HEK293T (cell line): ENCODE data around the gene CBX5.
A peak's percentile ranks its signal among the peaks of the same experiment; 100 is the strongest.

ENCODE experiments used
- CTCF ChIA-PET: fragments of 350-600 bp; formaldehyde crosslinking; extraction: SDS; loops from one replicate; lab custom pipeline; 2021; ENCODE audit warnings: antibody characterized with exemption, inconsistent platforms; lab: Yijun Ruan, JAX
- POLR2A ChIA-PET: fragments of 350-600 bp; formaldehyde crosslinking; extraction: SDS; loops from one replicate; lab custom pipeline; 2020; ENCODE audit warnings: antibody characterized with exemption, inconsistent platforms; lab: Yijun Ruan, JAX
- DNase-seq: peaks from one replicate; pipeline ENCODE4 v3.0.0; 2012; ENCODE audit warnings: mixed read lengths; ENCODE audit errors: extremely low spot score
- ARNT ChIP-seq: fragments of 450-650 bp; IDR thresholded peaks from 2 replicates; pipeline ENCODE4 v1.6.1; 2017; ENCODE audit warnings: mild to moderate bottlenecking
- BHLHE40 ChIP-seq: fragments of 450-650 bp; IDR thresholded peaks from 2 replicates; pipeline ENCODE4 v1.6.1; 2016; ENCODE audit warnings: mild to moderate bottlenecking, moderate library complexity, borderline replicate concordance
- CTBP1 ChIP-seq: fragments of 450-650 bp; IDR thresholded peaks from 2 replicates; pipeline ENCODE4 v1.6.1; 2016; ENCODE audit warnings: borderline replicate concordance
- ELF4 ChIP-seq: fragments of 450-650 bp; IDR thresholded peaks from 2 replicates; pipeline ENCODE4 v1.6.1; 2017; ENCODE audit warnings: antibody characterized with exemption
- FOXA1 ChIP-seq: fragments of 450-650 bp; IDR thresholded peaks from 2 replicates; pipeline ENCODE4 v1.6.1; 2016; ENCODE audit warnings: mild to moderate bottlenecking
- FOXK2 ChIP-seq: fragments of 450-650 bp; IDR thresholded peaks from 2 replicates; pipeline ENCODE4 v1.6.1; 2016; ENCODE audit warnings: mild to moderate bottlenecking
- FOXM1 ChIP-seq: fragments of 450-650 bp; IDR thresholded peaks from 2 replicates; pipeline ENCODE4 v1.6.1; 2017; ENCODE audit warnings: mild to moderate bottlenecking, borderline replicate concordance
- HDGF ChIP-seq: fragments of 450-650 bp; IDR thresholded peaks from 2 replicates; pipeline ENCODE4 v1.6.1; 2017; ENCODE audit warnings: antibody characterized with exemption, borderline replicate concordance
- L3MBTL2 ChIP-seq: fragments of 450-650 bp; conservative IDR thresholded peaks from 2 replicates; pipeline ENCODE4 v1.6.1; 2016; ENCODE audit warnings: mild to moderate bottlenecking
- LEF1 ChIP-seq: fragments of 450-650 bp; IDR thresholded peaks from 2 replicates; pipeline ENCODE4 v1.6.1; 2017; ENCODE audit warnings: mild to moderate bottlenecking, borderline replicate concordance
- NFRKB ChIP-seq: fragments of 450-650 bp; IDR thresholded peaks from 2 replicates; pipeline ENCODE4 v1.6.1; 2016; ENCODE audit warnings: mild to moderate bottlenecking, moderate library complexity
- SP1 ChIP-seq: fragments of 450-650 bp; IDR thresholded peaks from 2 replicates; pipeline ENCODE4 v1.6.1; 2017
- SUZ12 ChIP-seq: fragments of 450-650 bp; IDR thresholded peaks from 2 replicates; pipeline ENCODE4 v1.6.1; 2016; ENCODE audit warnings: mild to moderate bottlenecking
- TARDBP ChIP-seq: fragments of 450-650 bp; IDR thresholded peaks from 2 replicates; pipeline ENCODE4 v1.6.1; 2016
- ZNF384 ChIP-seq: fragments of 450-650 bp; IDR thresholded peaks from 2 replicates; pipeline ENCODE4 v1.6.1; 2016
- TF ChIP-seq, protein P1 (sequence below): fragments of 450-650 bp; IDR thresholded peaks from 2 replicates; pipeline ENCODE4 v1.6.1; 2016

CBX5 gene

GRCh38 chr12:54222609-54223008 is 57.3 kb downstream of the CBX5 start:
- ChIA-PET POLR2A (interaction anchor here (0.9 kb wide), 1 partner anchor 136 kb away, joined by 3 read pairs; no protein-coding TSS in a partner anchor), CTCF (interaction anchor here (1.1 kb wide), 1 partner anchor 113 kb away, joined by 5 read pairs; no protein-coding TSS in a partner anchor)
- no peak for DNase-seq
- TF ChIP-seq ARNT (no peak), LEF1 (no peak), ZNF384 (no peak), SUZ12 (no peak)

GRCh38 chr12:54221402-54221984 is 58.4 kb downstream of the CBX5 start:
- ChIA-PET POLR2A (interaction anchor here (0.9 to 1.0 kb wide), 2 partner anchors 39 to 137 kb away, joined by 3 read pairs; no protein-coding TSS in a partner anchor), CTCF (interaction anchor here (1.1 to 1.2 kb wide), 2 partner anchors 72 to 114 kb away, joined by 3 to 5 read pairs; no protein-coding TSS in a partner anchor)
- DNase-seq, result no peak
- TF ChIP-seq, protein P1, sequence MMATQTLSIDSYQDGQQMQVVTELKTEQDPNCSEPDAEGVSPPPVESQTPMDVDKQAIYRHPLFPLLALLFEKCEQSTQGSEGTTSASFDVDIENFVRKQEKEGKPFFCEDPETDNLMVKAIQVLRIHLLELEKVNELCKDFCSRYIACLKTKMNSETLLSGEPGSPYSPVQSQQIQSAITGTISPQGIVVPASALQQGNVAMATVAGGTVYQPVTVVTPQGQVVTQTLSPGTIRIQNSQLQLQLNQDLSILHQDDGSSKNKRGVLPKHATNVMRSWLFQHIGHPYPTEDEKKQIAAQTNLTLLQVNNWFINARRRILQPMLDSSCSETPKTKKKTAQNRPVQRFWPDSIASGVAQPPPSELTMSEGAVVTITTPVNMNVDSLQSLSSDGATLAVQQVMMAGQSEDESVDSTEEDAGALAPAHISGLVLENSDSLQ, result peak; percentile 78
- no peak for TF ChIP-seq ELF4

GRCh38 chr12:54220567-54220966 is 59.4 kb downstream of the CBX5 start:
- no peak for DNase-seq
- CTCF ChIA-PET, result interaction anchor here (1.2 to 1.4 kb wide), 3 partner anchors 9 to 159 kb away, joined by 3 to 5 read pairs (median 5); no protein-coding TSS in a partner anchor
- POLR2A ChIA-PET, result no interaction called here
- TF ChIP-seq SP1 (no peak), L3MBTL2 (no peak), FOXK2 (no peak), SUZ12 (no peak), TARDBP (no peak), ZNF384 (no peak), CTBP1 (no peak), HDGF (no peak), FOXM1 (no peak), ELF4 (no peak), LEF1 (no peak), NFRKB (no peak), FOXA1 (no peak)
- TF ChIP-seq, protein P1, result no peak

GRCh38 chr12:54220092-54220557 is 59.8 kb downstream of the CBX5 start:
- TF ChIP-seq NFRKB (no peak), ZNF384 (peak; percentile 57; the same call in 1 of the 2 replicates)
- POLR2A ChIA-PET, result interaction anchor here (0.6 kb wide), 1 partner anchor 60 kb away, joined by 4 read pairs; the partner anchor contains the start of genes CBX5 and HNRNPA1
- CTCF ChIA-PET, result interaction anchor here (0.6 to 1.4 kb wide), 7 partner anchors 10 to 1669 kb away, joined by 3 to 5 read pairs (median 3); no protein-coding TSS in a partner anchor
- peak; percentile 66 for DNase-seq

DNA sequence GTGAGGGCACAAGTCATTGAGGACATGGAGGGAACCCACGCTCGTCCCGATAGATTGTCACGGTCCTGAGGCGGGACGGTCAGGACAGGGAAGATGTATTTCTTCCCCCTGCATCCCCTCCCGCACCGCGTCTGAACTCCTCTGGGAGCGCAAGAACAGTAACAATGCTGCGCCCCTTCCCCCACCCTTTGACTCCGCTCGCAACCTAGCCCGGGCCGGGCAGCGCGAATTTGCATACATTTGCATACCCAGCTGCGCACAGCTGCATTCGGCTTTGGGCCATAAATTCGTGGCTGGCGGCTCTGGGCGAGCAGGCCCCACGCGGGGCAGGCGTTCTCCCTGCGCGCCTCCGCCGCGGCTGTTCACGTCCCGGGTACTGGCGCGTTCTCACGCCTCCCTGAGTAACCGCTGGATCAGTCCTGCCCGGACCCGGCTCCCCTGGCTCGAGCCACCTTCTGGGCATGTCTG is 62.1 kb downstream of the CBX5 start:
- TF ChIP-seq ARNT, result no peak
- TF ChIP-seq FOXK2, result no peak
- TF ChIP-seq CTBP1, result no peak
- no peak for TF ChIP-seq L3MBTL2
- no peak for TF ChIP-seq ELF4
- TF ChIP-seq FOXM1, result no peak
- TF ChIP-seq LEF1, result no peak
- no peak for TF ChIP-seq ZNF384
- no peak for TF ChIP-seq TARDBP
- no peak for TF ChIP-seq HDGF
- TF ChIP-seq, protein P1, result no peak
- no peak for DNase-seq
- ChIA-PET POLR2A (interaction anchor here (1.4 to 1.7 kb wide), 2 partner anchors 62 to 141 kb away, joined by 6 to 7 read pairs; partner anchors contain the start of genes CBX5 and HNRNPA1), CTCF (interaction anchor here (1.0 to 1.4 kb wide), 3 partner anchors 12 to 233 kb away, joined by 3 read pairs; partner anchors contain the start of genes HOXC10 and HOXC8)

DNA sequence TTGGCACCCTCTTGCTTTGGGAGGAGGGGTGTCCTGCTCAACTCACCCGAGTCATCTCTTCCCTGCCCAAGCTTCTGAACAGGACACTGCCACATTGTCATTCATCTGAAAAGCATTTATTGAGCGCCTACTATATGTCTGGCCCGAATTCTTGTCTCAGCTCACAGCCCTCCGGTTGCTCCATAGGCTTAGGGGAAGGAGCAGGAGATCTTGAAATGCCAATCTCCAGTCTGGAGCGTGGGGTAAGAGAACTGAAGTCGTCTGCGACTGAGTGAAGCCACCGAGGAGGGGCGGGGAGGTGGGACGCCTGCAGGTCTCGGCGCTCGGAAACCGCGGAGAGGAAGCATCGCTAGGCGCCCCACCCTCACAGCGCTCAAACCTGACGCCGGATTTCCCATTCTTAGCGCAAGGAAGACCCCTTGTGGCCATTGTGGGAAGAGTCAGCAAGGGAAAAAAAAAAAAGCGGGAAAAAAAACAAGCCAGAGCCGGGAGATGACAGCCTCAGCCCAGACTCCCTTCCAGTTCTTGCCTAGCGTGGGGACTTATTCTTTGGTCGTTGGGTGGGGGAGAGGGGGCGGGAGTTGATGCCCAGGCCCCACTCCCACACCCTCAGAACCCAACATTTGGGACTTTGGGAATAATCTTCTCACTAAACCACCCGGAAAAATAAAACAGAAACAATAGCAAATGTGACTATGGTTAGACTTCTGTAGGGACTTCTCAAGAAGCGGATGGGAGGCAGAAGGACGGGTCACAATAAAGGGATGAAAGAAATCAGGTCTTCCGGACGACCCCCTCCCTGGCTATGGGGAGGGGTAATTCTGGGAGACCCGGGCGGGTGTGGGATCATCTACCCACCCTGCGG is 62.9 kb downstream of the CBX5 start:
- ChIA-PET CTCF (interaction anchor here (0.5 to 3.6 kb wide), 11 partner anchors 10 to 1541 kb away, joined by 3 to 35 read pairs (median 4); partner anchors contain the start of genes COPZ1, HOXC10 and HOXC8), POLR2A (interaction anchor here (0.9 to 1.0 kb wide), 3 partner anchors 63 to 229 kb away, joined by 3 to 4 read pairs (median 3); partner anchors contain the start of gene HNRNPA1)
- TF ChIP-seq FOXM1 (no peak), NFRKB (no peak), FOXA1 (no peak), ELF4 (no peak), BHLHE40 (no peak), L3MBTL2 (peak; percentile 84), ZNF384 (peak; percentile 98)
- DNase-seq, result peak; percentile 80
